ENCODE measurements around the gene GALNT2. TPM values are rescaled to one million over a fixed set of nuclear protein-coding genes. Genes with fewer than 3 reads are reported as not detected.

Gene GALNT2
- total RNA-seq, 1 donor from 2014 or later: 58.0 TPM

DNA sequence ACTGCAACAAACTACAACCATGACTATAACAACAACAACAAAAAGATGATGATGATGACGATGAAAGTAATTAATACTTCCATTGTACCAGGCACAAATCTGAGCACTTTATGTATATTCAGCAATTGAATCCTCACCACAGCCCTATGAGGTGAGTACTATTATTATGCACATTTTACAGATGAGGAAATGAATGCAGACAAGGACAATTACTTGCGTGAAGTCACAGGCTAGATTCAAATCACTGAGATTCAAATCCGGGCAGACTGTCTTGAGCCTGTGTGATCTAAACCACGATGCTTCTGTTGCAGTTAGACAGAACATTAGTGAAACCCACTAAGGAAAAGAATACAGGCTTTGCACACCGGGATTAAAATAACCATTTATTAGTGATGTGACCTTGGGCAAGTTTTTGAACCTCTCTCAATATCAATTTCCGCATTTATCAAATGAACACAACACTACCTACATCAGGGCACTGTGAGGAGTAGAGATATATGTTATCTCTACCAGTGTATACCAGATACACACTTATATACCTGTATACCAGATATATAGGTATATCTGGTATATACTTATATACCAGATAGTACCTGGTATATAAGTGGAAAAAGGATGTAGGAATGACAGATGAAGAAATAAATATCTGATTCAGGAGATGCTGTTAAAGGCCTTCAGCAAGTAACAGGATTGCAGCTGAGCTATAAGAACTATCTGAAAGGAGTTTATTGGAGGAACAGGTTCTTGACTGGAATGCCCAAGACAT is 34.3 kb upstream of the GALNT2 start:
- DNase-seq (ENCODE audit: low read depth, low spot score): no peak
- H3K4me3 Mint-ChIP-seq: no peak overlapping the region
- TF ChIP-seq, protein P1, sequence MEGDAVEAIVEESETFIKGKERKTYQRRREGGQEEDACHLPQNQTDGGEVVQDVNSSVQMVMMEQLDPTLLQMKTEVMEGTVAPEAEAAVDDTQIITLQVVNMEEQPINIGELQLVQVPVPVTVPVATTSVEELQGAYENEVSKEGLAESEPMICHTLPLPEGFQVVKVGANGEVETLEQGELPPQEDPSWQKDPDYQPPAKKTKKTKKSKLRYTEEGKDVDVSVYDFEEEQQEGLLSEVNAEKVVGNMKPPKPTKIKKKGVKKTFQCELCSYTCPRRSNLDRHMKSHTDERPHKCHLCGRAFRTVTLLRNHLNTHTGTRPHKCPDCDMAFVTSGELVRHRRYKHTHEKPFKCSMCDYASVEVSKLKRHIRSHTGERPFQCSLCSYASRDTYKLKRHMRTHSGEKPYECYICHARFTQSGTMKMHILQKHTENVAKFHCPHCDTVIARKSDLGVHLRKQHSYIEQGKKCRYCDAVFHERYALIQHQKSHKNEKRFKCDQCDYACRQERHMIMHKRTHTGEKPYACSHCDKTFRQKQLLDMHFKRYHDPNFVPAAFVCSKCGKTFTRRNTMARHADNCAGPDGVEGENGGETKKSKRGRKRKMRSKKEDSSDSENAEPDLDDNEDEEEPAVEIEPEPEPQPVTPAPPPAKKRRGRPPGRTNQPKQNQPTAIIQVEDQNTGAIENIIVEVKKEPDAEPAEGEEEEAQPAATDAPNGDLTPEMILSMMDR (conservative IDR thresholded peaks at IDR 0.05): no peak
- H3K27ac Mint-ChIP-seq (ENCODE audit: unreplicated experiment): no peak overlapping the region
- peaks cover 5% of the 10 kb centered on the region for H3K9me3 Mint-ChIP-seq
- no peaks in the 10 kb centered on the region for H3K4me1 Mint-ChIP-seq
- H3K36me3 Mint-ChIP-seq (ENCODE audit: low read depth): no peaks in the 10 kb centered on the region
- no peaks in the 10 kb centered on the region for H3K27me3 Mint-ChIP-seq (ENCODE audit: low read depth)

DNA sequence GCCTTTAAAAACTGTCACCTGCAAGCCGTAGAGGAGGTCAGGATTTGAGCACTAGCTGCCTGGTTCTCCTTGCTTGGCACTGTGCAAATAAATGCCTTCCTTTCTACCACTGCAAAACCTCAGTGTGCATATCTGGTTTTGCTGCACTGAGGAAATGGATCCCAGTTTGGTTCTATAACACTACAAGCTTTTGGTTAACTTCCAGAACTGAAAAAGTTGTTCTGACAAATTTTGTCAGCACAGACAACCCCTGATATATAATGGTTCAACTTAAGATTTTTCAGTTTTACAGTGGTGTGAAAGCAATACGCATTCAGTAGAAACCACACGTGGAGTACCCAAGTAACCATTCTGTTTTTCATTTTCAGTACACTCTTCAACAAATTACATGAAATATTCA is 29.8 kb upstream of the GALNT2 start:
- DNase-seq (ENCODE audit: low read depth, low spot score): no peak
- Mint-ChIP-seq H3K27me3 (ENCODE audit: low read depth) (no peaks in the 10 kb centered on the region), H3K9me3 (peaks cover 7% of the 10 kb centered on the region), H3K4me3 (no peak overlapping the region), H3K36me3 (ENCODE audit: low read depth) (no peaks in the 10 kb centered on the region), H3K4me1 (no peaks in the 10 kb centered on the region), H3K27ac (ENCODE audit: unreplicated experiment) (no peak overlapping the region)
- TF ChIP-seq, protein P1 (conservative IDR thresholded peaks at IDR 0.05): no peak

DNA sequence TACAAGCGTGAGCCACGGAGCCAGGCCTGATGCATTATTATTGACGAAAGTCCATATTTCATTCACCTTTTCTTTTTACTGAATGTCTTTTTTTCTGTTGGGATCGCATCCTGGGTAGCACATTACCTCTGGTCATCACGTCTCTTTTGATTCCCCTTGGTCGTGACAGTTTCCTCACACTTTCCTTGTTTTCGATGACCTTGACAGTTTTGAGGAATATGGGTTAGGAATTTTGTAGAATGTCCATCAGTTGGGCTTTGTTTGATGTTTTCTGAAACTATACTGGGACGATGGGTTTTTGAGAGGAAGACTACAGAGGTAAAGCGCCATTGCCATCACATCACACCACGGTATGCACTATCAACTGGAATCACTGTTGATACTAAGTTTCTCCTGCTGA is 26.6 kb upstream of the GALNT2 start:
- peaks cover 7% of the 10 kb centered on the region for H3K9me3 Mint-ChIP-seq
- no peaks in the 10 kb centered on the region for H3K27me3 Mint-ChIP-seq (ENCODE audit: low read depth)
- H3K36me3 Mint-ChIP-seq (ENCODE audit: low read depth): no peaks in the 10 kb centered on the region
- TF ChIP-seq, protein P1 (conservative IDR thresholded peaks at IDR 0.05): no peak
- H3K4me1 Mint-ChIP-seq: no peaks in the 10 kb centered on the region
- no peak overlapping the region for H3K4me3 Mint-ChIP-seq
- DNase-seq (ENCODE audit: low read depth, low spot score): no peak
- H3K27ac Mint-ChIP-seq (ENCODE audit: unreplicated experiment): no peak overlapping the region

DNA sequence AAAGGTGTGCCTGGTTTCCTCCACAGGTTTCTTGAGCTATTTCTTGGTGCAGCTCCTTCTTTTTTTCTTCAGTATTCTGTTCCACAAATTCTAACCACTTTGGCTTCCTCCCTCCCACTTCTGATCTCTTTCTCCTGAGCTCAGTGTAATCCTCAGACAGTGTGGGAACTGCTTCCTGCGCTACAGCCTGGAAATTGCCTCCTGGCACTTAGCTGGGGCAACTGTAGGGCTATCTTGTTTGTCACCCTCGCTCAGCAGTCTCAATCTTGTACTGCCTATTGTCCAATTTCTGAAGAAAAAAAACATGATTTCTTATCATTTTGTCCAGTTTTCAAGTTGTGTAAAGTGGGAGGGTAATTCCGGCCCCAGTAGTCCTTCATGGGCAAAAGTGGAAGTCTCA is 24.0 kb upstream of the GALNT2 start:
- Mint-ChIP-seq H3K4me3 (no peak overlapping the region), H3K27me3 (ENCODE audit: low read depth) (no peaks in the 10 kb centered on the region), H3K9me3 (peaks cover 2% of the 10 kb centered on the region), H3K4me1 (peaks cover 7% of the 10 kb centered on the region), H3K36me3 (ENCODE audit: low read depth) (no peaks in the 10 kb centered on the region), H3K27ac (ENCODE audit: unreplicated experiment) (no peak overlapping the region)
- TF ChIP-seq, protein P1 (conservative IDR thresholded peaks at IDR 0.05): no peak
- no peak for DNase-seq (ENCODE audit: low read depth, low spot score)

DNA sequence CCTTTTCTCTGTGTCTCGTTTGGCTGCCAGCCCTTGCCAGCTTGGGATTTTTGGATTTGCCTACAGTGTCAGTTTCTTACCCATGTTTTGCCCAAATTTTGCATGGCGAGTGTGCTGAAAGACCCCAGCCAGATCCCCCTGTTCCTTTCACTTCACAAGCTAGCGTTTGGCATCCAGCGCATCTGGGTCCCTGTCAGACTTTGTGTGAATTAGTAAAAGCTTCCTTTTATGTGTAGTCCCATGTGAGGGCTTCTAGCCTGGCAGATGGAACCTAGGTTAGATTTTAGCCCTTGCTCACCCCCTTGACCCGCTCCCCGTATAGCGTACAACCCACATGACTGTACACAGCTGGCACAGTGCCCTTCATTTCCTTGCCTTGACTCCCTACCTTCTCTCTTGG is 22.3 kb upstream of the GALNT2 start:
- Mint-ChIP-seq H3K36me3 (ENCODE audit: low read depth) (no peaks in the 10 kb centered on the region), H3K9me3 (peaks cover 2% of the 10 kb centered on the region), H3K4me3 (no peak overlapping the region), H3K27ac (ENCODE audit: unreplicated experiment) (no peak overlapping the region), H3K27me3 (ENCODE audit: low read depth) (no peaks in the 10 kb centered on the region), H3K4me1 (peaks cover 7% of the 10 kb centered on the region)
- DNase-seq (ENCODE audit: low read depth, low spot score): no peak
- TF ChIP-seq, protein P1 (conservative IDR thresholded peaks at IDR 0.05): no peak

All from neural crest cell (in vitro differentiated cells).